Smooth muscle cell of the coronary artery (primary cell): ENCODE data around the gene SMIM27. TPM values are rescaled to one million over a fixed set of nuclear protein-coding genes. Genes with fewer than 3 reads are reported as not detected.

Experiments
- total RNA-seq: library from RNA; depleted of rRNA; stranded (reverse); fragments of >200 nt; gene quantifications from 2 replicates; pipeline ENCODE4 v1.2.3, GENCODE V29; 2014; ENCODE audit warnings: low replicate concordance

The SMIM27 gene, protein sequence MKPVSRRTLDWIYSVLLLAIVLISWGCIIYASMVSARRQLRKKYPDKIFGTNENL
- 3.2 and 5.5 TPM in 2 replicates for total RNA-seq

GRCh38 chr9:32552172-32552872 is at the start of gene SMIM27, which contains the start of gene TOPORS:
TSS of gene SMIM27 (plus strand) at chr9:32552327. CDS start at chr9:32552435, 108 bp downstream.
TSS of gene TOPORS (minus strand) at chr9:32552586. CDS start at chr9:32552436, 150 bp downstream.

GRCh38 chr9:32526041-32526706 is 26.0 kb upstream of the SMIM27 start, which contains the start of gene RIGI:
TSS of gene RIGI (minus strand) at chr9:32526196. CDS start at chr9:32526166, 30 bp downstream.

DNA sequence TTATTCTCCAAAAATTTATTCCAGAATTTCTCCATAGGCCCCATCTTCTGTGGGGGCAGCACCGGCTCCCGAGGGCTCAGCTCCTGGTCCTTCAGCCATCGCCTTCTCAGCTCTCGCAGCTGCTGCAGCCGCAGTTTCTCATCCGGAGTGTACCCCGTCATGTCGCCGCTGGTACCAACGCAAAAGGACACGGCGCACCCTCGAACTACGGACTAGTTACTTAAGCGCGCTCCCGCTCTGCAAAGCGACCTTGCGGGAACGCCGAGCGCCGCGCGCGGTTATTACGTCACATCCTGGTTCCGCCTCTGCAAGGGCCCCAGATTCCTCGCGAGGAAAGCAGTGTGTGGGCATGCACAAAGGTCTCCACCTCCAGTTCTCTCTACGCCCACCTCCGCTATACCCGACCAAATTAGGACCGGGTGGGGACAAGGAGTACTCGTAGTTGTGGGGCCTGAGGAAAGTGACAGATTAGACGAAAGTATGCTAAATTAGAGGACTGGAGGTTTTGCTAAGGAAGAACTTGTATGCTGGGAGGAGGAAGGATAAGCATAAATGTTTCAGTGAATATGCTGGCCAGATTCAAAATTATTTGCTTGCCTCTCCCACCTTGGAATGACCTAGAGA is 20.9 kb downstream of the SMIM27 start, which contains the start of gene NDUFB6:
Gene NDUFB6, minus strand, starts transcription at position 260 of the 624 bp plus-strand sequence. Its CDS starts 99 bp downstream, at position 161.

Other genes with a start within 250 kb of the SMIM27 start
- 62.5 and 78.4 TPM in 2 replicates for gene ACO1, start 167.7 kb upstream of the SMIM27 start, total RNA-seq
- gene RIGI, start 26.1 kb upstream of the SMIM27 start, total RNA-seq = 4.3 and 8.0 TPM in 2 replicates
- 23.1 and 23.7 TPM in 2 replicates for gene TOPORS, start 259 bp downstream of the SMIM27 start, total RNA-seq
- 101 and 121 TPM in 2 replicates for gene NDUFB6, start 20.8 kb downstream of the SMIM27 start, total RNA-seq
- not detected in 2 replicates for gene TAF1L, start 83.3 kb downstream of the SMIM27 start, total RNA-seq
- not detected in 2 replicates for gene TMEM215, start 231.2 kb downstream of the SMIM27 start, total RNA-seq